Hepatocyte (in vitro differentiated cells): ENCODE data around the gene NKPD1. TPM values are rescaled to one million over a fixed set of nuclear protein-coding genes. Genes with fewer than 3 reads are reported as not detected.

Experiments
- DNase-seq: peaks from one replicate; pipeline ENCODE4 v3.0.0-alpha.2; 2016; ENCODE audit warnings: low spot score
- H2AFZ ChIP-seq: fragments of 200-600 bp; sonication (generic); 2 replicates; pipeline ENCODE4 v1.6.0; 2016; ENCODE audit warnings: antibody characterized with exemption, mild to moderate bottlenecking
- H3K27ac ChIP-seq: fragments of 200-600 bp; sonication (generic); 2 replicates; pipeline ENCODE4 v1.5.1; 2016; ENCODE audit warnings: mild to moderate bottlenecking
- H3K27me3 ChIP-seq: fragments of 200-600 bp; sonication (generic); 2 replicates; pipeline ENCODE4 v1.6.1; 2016
- H3K36me3 ChIP-seq: fragments of 200-600 bp; sonication (generic); replicated peaks from 2 replicates; pipeline ENCODE4 v1.5.1; 2016; ENCODE audit warnings: low read depth; ENCODE audit not compliant: insufficient read depth
- H3K4me1 ChIP-seq: fragments of 200-600 bp; sonication (generic); 2 replicates; pipeline ENCODE4 v1.5.1; 2016; ENCODE audit warnings: mild to moderate bottlenecking, moderate library complexity; ENCODE audit not compliant: insufficient read depth
- H3K4me2 ChIP-seq: fragments of 200-600 bp; sonication (generic); 2 replicates; pipeline ENCODE4 v1.6.0; 2016
- H3K4me3 ChIP-seq: fragments of 200-600 bp; sonication (generic); 2 replicates; pipeline ENCODE4 v1.5.1; 2016; ENCODE audit warnings: mild to moderate bottlenecking
- H3K79me2 ChIP-seq: fragments of 200-600 bp; sonication (generic); 2 replicates; pipeline ENCODE4 v1.6.0; 2017; ENCODE audit warnings: mild to moderate bottlenecking
- H3K9me2 ChIP-seq: fragments of 200-600 bp; sonication (generic); replicated peaks from 2 replicates; pipeline ENCODE4 v1.6.0; 2017; ENCODE audit warnings: mild to moderate bottlenecking; ENCODE audit not compliant: insufficient read depth
- H3K9me3 ChIP-seq: fragments of 200-600 bp; sonication (generic); 2 replicates; pipeline ENCODE4 v1.5.1; 2016; ENCODE audit warnings: low read depth, mild to moderate bottlenecking
- H4K20me1 ChIP-seq: fragments of 200-600 bp; sonication (generic); 2 replicates; pipeline ENCODE4 v1.6.0; 2016; ENCODE audit warnings: mild to moderate bottlenecking; ENCODE audit not compliant: insufficient read depth, poor library complexity, severe bottlenecking
- EZH2 ChIP-seq: fragments of 200-600 bp; sonication (generic); IDR thresholded peaks from 2 replicates; pipeline ENCODE4 v1.6.1; 2016; ENCODE audit warnings: antibody characterized with exemption, mild to moderate bottlenecking, borderline replicate concordance
- EZH2phosphoT487 ChIP-seq: fragments of 200-600 bp; sonication (generic); IDR thresholded peaks from one replicate; pipeline ENCODE4 v1.6.1; 2018; ENCODE audit warnings: antibody characterized with exemption, mild to moderate bottlenecking, low read depth, moderate library complexity; ENCODE audit not compliant: unreplicated experiment, severe bottlenecking
- WGBS: methylation state at CpG from one replicate; pipeline ENCODE4 v1.1.6; 2016; ENCODE audit warnings: low lambda C conversion rate; ENCODE audit errors: missing lambda C conversion rate; 5-methylcytosine and 5-hydroxymethylcytosine counted together
- polyA plus RNA-seq: library from polyadenylated mRNA; unstranded; fragments of >200 nt; fragmentation: Nextera tagmentation; extraction: Ambion mirVana; gene quantifications from 2 replicates; pipeline ENCODE4 v1.2.1, GENCODE V29; 2016
- total RNA-seq: library from RNA; depleted of rRNA; stranded (reverse); fragments of >200 nt; gene quantifications from 2 replicates; pipeline ENCODE4 v1.2.3, GENCODE V29; 2014
- TF ChIP-seq, protein P1 (sequence below): fragments of 200-600 bp; sonication (generic); IDR thresholded peaks from 2 replicates; pipeline ENCODE4 v1.5.1; 2016; ENCODE audit warnings: antibody characterized with exemption, mild to moderate bottlenecking; ENCODE audit not compliant: poor library complexity

Gene NKPD1
- total and polyA plus RNA-seq, 2 experiments from 2014 or later, result 0.27 to 0.50 TPM

DNA sequence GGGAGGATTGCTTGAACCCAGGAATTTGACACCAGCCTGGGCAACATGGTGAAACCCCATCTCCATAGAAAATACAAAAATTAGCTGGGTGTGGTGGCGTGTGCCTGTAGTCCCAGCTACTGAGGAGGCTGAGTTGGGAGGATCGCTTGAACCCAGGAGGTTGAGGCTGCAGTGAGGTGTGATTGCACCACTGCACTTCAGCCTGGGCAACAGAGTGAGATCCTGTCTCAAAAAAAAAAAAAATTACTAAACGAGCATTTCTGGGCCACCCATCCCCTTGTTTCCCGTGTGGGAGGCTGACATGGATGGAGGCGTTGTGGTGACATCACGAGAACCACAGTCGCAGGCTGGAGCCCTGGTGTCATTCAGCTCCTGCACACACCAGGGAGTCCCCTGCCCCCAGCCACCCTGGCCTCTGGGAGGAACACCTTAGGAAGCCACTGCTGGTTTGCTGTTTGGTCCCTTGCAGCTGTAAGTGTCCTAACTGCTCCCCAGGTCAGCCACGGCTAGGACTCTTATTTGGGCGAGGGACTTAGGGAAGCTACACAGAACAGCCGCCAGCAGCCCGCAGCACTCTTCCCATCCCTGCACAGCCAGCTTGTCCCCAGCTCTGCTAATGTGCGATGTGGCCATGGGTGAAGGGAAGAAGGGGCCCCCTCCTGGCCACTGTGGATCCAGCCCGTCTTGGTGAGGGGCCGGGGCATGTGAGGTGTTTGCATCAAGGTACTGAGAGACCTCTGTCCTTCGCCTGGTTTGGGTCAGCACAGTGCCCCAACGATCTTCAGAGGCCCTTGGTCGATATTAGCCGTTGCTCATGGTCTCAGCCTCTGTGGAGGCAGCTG lies 12.7 kb downstream of the NKPD1 start:
- no peak overlapping the region for H3K4me2 ChIP-seq
- H3K9me3 ChIP-seq, result no peaks in the 10 kb centered on the region
- H3K9me2 ChIP-seq, result no peaks in the 10 kb centered on the region
- TF ChIP-seq EZH2, result no peak
- no peak for TF ChIP-seq EZH2phosphoT487
- TF ChIP-seq, protein P1, sequence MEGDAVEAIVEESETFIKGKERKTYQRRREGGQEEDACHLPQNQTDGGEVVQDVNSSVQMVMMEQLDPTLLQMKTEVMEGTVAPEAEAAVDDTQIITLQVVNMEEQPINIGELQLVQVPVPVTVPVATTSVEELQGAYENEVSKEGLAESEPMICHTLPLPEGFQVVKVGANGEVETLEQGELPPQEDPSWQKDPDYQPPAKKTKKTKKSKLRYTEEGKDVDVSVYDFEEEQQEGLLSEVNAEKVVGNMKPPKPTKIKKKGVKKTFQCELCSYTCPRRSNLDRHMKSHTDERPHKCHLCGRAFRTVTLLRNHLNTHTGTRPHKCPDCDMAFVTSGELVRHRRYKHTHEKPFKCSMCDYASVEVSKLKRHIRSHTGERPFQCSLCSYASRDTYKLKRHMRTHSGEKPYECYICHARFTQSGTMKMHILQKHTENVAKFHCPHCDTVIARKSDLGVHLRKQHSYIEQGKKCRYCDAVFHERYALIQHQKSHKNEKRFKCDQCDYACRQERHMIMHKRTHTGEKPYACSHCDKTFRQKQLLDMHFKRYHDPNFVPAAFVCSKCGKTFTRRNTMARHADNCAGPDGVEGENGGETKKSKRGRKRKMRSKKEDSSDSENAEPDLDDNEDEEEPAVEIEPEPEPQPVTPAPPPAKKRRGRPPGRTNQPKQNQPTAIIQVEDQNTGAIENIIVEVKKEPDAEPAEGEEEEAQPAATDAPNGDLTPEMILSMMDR, result no peak
- H3K4me1 ChIP-seq, result peaks cover 5% of the 10 kb centered on the region
- no peaks in the 10 kb centered on the region for H3K79me2 ChIP-seq
- WGBS, result 93% methylated on average over 17 of the region's 18 CpGs
- H2AFZ ChIP-seq, result no peak overlapping the region
- no peaks in the 10 kb centered on the region for H4K20me1 ChIP-seq
- no peak for DNase-seq
- no peak overlapping the region for H3K27ac ChIP-seq
- no peaks in the 10 kb centered on the region for H3K36me3 ChIP-seq
- peaks cover 16% of the 10 kb centered on the region for H3K27me3 ChIP-seq
- H3K4me3 ChIP-seq, result no peak overlapping the region

DNA sequence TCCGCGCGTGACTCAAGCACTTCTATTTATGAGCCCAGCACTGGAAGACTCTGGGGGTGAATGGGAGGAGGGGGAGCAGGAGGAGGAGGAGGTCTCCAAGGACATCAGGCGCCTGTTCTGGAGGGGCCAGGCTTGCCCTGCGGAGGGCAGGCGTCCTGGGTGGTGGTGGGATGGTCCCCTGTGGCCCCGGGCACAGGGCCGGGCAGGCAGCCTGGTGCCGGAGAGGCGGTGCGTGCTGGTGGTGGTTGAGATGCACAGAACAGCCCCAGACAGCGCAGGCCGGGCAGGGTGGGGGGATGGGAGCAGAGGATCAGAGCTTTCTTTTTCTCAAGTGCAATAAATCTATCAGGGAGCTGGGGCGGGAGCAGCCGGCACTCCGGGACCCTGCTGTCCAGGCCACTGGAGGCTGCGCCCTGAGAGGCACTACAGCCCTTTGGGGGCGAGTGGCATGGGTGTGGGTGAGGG lies 14.0 kb downstream of the NKPD1 start:
- no peaks in the 10 kb centered on the region for H3K9me3 ChIP-seq
- peaks cover 4% of the 10 kb centered on the region for H3K27me3 ChIP-seq
- no peak overlapping the region for H3K4me3 ChIP-seq
- no peaks in the 10 kb centered on the region for H3K36me3 ChIP-seq
- 76% methylated on average over 17 of the region's 18 CpGs for WGBS
- H3K9me2 ChIP-seq, result no peaks in the 10 kb centered on the region
- H3K4me2 ChIP-seq, result no peak overlapping the region
- no peaks in the 10 kb centered on the region for H3K4me1 ChIP-seq
- H3K27ac ChIP-seq, result no peak overlapping the region
- no peak for TF ChIP-seq EZH2
- TF ChIP-seq, protein P1, result no peak
- no peak for TF ChIP-seq EZH2phosphoT487
- H4K20me1 ChIP-seq, result no peaks in the 10 kb centered on the region
- H2AFZ ChIP-seq, result no peak overlapping the region
- no peaks in the 10 kb centered on the region for H3K79me2 ChIP-seq
- no peak for DNase-seq

DNA sequence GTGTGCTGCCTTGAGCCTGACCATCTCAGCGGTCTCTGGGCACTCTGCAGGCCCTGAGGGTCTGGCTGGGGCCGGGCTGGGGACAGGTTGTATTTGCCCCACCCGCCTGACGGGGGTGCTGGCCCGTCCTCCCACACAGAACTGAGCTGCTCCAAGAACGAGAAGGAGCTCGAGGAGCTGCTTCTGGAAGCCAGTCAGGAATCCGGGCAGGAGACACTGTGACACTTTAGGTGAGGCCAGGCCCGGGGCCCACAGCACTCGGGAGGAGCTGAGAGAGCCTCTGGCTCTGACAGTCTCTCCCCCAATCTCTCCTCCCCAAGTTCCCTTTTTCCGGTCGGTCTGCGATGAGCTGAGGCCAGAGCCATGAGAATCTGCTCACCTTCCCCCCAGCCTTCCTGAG lies 14.5 kb downstream of the NKPD1 start:
- H3K36me3 ChIP-seq, result no peaks in the 10 kb centered on the region

More for the DNA sequence above, 14.5 kb downstream of the NKPD1 start:
- Histone ChIP-seq H3K9me2 (no peaks in the 10 kb centered on the region), H3K27me3 (no peaks in the 10 kb centered on the region), H3K4me3 (no peak overlapping the region), H2AFZ (no peak overlapping the region), H3K79me2 (no peaks in the 10 kb centered on the region), H4K20me1 (no peaks in the 10 kb centered on the region), H3K27ac (no peak overlapping the region), H3K4me1 (no peaks in the 10 kb centered on the region), H3K4me2 (no peak overlapping the region), H3K9me3 (no peaks in the 10 kb centered on the region)
- TF ChIP-seq, protein P1, result no peak
- TF ChIP-seq EZH2phosphoT487 (no peak), EZH2 (no peak)
- WGBS, result 89% methylated on average over 10 of the region's 13 CpGs
- no peak for DNase-seq
